ENCODE data around the gene KDM4C. TPM values are rescaled to one million over a fixed set of nuclear protein-coding genes. Genes with fewer than 3 reads are reported as not detected.

The KDM4C gene
- total RNA-seq, 4 donors from 2014 or later: 75.0 to 95.9 (median 88.9) TPM

DNA sequence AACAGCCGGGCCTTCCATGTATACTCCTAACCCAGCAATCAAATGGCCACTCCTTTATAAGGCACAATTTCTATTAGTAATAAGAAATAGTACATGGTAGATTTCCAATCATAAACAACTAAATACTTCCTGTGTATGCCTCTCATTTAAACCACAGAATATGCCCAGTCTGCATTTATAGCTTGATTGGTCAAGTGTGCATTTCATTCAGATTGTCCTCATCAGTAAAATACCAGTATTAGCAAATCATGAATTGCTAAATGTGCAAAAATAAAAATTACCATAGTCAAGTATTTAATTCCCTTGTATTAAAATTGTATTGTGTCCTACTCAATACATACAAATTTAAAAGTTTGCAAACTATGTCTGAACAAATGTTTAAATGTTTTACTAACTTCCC, 406.2 kb downstream of the KDM4C start:
- no peak for DNase-seq
- in situ Hi-C loops (cut with MboI; ENCODE audit: low pct_ligation_motif_present in 1 of 4, low pct_unique_long_range_greater_than_20kb in 1 of 4, low sequenced_read_pairs in 3 of 4): no loop called here
- Histone ChIP-seq H3K9me3 (no peaks in the 10 kb centered on the region), H3K27ac (peak overlapping the region in 3 of 4 donors; percentile 43 to 65 (median 64)), H3K4me3 (no peak overlapping the region), H3K27me3 (no peaks in the 10 kb centered on the region), H3K36me3 (peaks cover 0 to 4% (median 0%) of the 10 kb centered on the region in 4 donors), H3K4me1 (peaks cover 0 to 16% (median 0%) of the 10 kb centered on the region in 4 donors)
- TF ChIP-seq POLR2A (IDR thresholded peaks at IDR 0.05) (no peak), EP300 (IDR thresholded peaks at IDR 0.05; ENCODE audit: low read depth) (no peak), CTCF (IDR thresholded peaks at IDR 0.05) (no peak), POLR2AphosphoS5 (IDR thresholded peaks at IDR 0.05) (no peak)
- intact Hi-C loops (cut with DNase I; ENCODE audit: low total_unique reads): no loop called here
- WGBS, 2 donors (ENCODE audit: low coverage in 1 of 2): 4 to 20% methylated on average over 1 of the region's 1 CpG

DNA sequence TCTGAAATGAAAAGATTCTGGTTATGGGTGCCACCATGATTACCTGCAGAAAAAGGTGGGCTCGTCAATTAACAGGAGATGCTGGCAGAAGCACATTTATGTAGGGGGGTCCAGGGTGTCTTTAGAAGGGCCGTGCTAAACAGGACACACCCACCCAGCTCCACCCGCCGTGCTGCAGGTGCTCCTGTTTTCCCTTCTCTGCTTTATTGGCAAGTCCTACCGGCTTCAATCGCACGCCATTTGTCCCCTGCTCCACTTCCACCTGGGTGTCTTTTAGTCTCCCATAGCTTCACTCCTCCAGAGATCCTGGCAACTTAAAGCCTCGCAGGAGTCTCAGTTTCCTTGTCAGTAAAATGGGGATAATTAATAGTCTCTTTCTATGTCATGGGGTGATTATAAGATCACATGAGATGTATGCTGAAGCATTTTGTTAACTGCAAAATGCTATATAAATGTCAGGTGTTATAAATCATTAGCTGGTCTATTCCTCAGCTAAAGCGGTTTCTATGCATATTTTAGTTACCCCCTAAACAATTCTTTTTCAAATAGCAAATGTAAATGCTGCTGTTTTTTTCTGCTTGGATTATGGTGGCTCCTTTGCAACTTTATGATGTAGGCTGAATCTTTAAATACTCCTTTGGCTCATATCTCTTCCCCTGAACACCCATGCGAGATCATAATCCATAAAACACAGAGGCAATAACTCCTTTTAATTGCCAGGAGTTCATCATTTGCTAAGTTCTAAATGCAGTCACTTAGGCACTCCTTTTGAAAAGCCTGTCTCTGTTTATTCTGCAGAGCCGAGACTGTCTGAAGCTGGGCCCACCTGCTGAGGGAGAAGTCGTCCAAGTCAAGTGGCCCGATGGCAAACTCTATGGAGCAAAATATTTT, 406.9 kb downstream of the KDM4C start:
- TF ChIP-seq POLR2AphosphoS5 (IDR thresholded peaks at IDR 0.05): no peak
- no peak for TF ChIP-seq CTCF (IDR thresholded peaks at IDR 0.05)
- no peak for TF ChIP-seq POLR2A (IDR thresholded peaks at IDR 0.05)
- no peak for TF ChIP-seq EP300 (IDR thresholded peaks at IDR 0.05; ENCODE audit: low read depth)

GRCh38 chr9:7165331-7165975, 407.7 kb downstream of the KDM4C start:
- TF ChIP-seq EP300 (IDR thresholded peaks at IDR 0.05; ENCODE audit: low read depth): no peak
- TF ChIP-seq POLR2A (IDR thresholded peaks at IDR 0.05): no peak
- no peak for TF ChIP-seq CTCF (IDR thresholded peaks at IDR 0.05)
- no peak for TF ChIP-seq POLR2AphosphoS5 (IDR thresholded peaks at IDR 0.05)
- in situ Hi-C loops (cut with MboI; ENCODE audit: low pct_ligation_motif_present in 1 of 4, low pct_unique_long_range_greater_than_20kb in 1 of 4, low sequenced_read_pairs in 3 of 4) (no loop called here), intact Hi-C loops (cut with DNase I; ENCODE audit: low total_unique reads) (no loop called here)
- Histone ChIP-seq H3K4me1 (peaks cover 0 to 16% (median 0%) of the 10 kb centered on the region in 4 donors), H3K9me3 (no peaks in the 10 kb centered on the region), H3K4me3 (no peak overlapping the region), H3K27ac (peak overlapping the region; percentile 6 to 65 (median 54)), H3K27me3 (no peaks in the 10 kb centered on the region), H3K36me3 (peaks cover 0 to 11% (median 0%) of the 10 kb centered on the region in 4 donors)
- WGBS, 2 donors (ENCODE audit: low coverage in 1 of 2): 74 to 83% methylated on average over 3 to 7 of the region's 7 CpGs
- DNase-seq: no peak

More for the DNA sequence above, 406.9 kb downstream of the KDM4C start:
- Histone ChIP-seq H3K27ac (peak overlapping the region; percentile 6 to 65 (median 54)), H3K27me3 (no peaks in the 10 kb centered on the region), H3K9me3 (no peaks in the 10 kb centered on the region), H3K36me3 (peaks cover 0 to 5% (median 0%) of the 10 kb centered on the region in 4 donors), H3K4me3 (peak overlapping the region in 1 of 4 donors; percentile 10), H3K4me1 (peaks cover 0 to 16% (median 0%) of the 10 kb centered on the region in 4 donors)
- intact Hi-C loops (cut with DNase I; ENCODE audit: low total_unique reads): no loop called here
- in situ Hi-C loops (cut with MboI; ENCODE audit: low pct_ligation_motif_present in 1 of 4, low pct_unique_long_range_greater_than_20kb in 1 of 4, low sequenced_read_pairs in 3 of 4): no loop called here
- peak; percentile 24 for DNase-seq
- 44 to 51% methylated on average over 10 to 12 of the region's 13 CpGs for WGBS, 2 donors (ENCODE audit: low coverage in 1 of 2)

GRCh38 chr9:7166074-7166473, 408.3 kb downstream of the KDM4C start:
- Histone ChIP-seq H3K4me3 (no peak overlapping the region), H3K27ac (peak overlapping the region in 3 of 4 donors; percentile 43 to 65 (median 64)), H3K9me3 (no peaks in the 10 kb centered on the region), H3K27me3 (no peaks in the 10 kb centered on the region), H3K4me1 (peaks cover 0 to 16% (median 0%) of the 10 kb centered on the region in 4 donors), H3K36me3 (peaks cover 0 to 11% (median 0%) of the 10 kb centered on the region in 4 donors)
- intact Hi-C loops (cut with DNase I; ENCODE audit: low total_unique reads): no loop called here
- 77 to 88% methylated on average over 1 of the region's 1 CpG for WGBS, 2 donors (ENCODE audit: low coverage in 1 of 2)
- DNase-seq: no peak
- TF ChIP-seq POLR2AphosphoS5 (IDR thresholded peaks at IDR 0.05): no peak
- TF ChIP-seq EP300 (IDR thresholded peaks at IDR 0.05; ENCODE audit: low read depth): no peak
- TF ChIP-seq CTCF (IDR thresholded peaks at IDR 0.05): no peak
- no peak for TF ChIP-seq POLR2A (IDR thresholded peaks at IDR 0.05)
- in situ Hi-C loops (cut with MboI; ENCODE audit: low pct_ligation_motif_present in 1 of 4, low pct_unique_long_range_greater_than_20kb in 1 of 4, low sequenced_read_pairs in 3 of 4): no loop called here
